Inferior parietal cortex (tissue), 1 donor: ENCODE measurements around the gene WDR62.

Source experiments
- DNase-seq: peaks from one replicate; pipeline ENCODE4 v3.0.0-alpha.2; 2016; ENCODE audit errors: extremely low spot score

Gene WDR62

GRCh38 chr19:36079389-36079945 is 24.8 kb downstream of the WDR62 start:
- no peak for DNase-seq

GRCh38 chr19:36081385-36081784 is 26.7 kb downstream of the WDR62 start:
- peak; percentile 83 for DNase-seq

- DNase-seq: no peak
Measured at GRCh38 chr19:36081894-36082293, 27.2 kb downstream of the WDR62 start.

- no peak for DNase-seq
Measured at GRCh38 chr19:36082916-36083315, 28.2 kb downstream of the WDR62 start.

DNA sequence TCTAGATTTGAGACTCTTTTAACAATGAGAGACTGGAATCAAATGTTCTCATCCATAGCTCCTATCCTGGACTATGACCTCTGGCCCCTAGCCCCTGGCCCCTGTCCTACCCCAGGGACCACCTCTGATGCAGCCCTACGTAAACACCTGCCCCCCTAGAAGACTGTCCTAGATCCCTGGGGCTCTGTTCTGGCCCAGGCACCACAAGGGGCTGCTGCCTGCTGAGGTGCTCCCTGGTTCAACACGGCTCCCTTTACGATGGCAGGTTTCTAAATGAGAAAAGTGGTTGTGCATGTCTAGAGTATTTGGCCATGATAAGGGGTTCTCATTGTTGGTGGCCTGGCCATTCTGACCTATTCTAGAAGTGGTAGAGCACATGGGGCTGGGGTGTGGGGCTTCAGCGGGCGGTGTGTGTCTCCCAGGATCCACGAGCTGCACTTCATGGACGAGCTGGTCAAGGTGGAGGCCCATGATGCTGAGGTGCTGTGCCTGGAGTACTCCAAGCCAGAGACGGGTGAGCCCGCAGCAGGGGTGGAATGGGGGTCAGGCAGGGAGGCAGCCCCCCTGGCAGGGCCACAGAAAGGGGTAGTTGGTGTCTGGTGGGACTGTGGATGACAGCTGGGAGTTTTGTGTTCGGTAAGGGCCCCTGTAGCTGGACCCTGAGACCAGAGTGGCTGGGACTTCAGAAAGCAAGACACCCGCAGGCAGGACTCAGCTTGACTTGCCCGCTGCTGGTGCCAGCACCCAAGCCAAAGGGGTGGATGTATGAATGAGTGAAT is 29.7 kb downstream of the WDR62 start:
- no peak for DNase-seq

- no peak for DNase-seq
Measured at GRCh38 chr19:36086326-36086725, 31.6 kb downstream of the WDR62 start.

DNA sequence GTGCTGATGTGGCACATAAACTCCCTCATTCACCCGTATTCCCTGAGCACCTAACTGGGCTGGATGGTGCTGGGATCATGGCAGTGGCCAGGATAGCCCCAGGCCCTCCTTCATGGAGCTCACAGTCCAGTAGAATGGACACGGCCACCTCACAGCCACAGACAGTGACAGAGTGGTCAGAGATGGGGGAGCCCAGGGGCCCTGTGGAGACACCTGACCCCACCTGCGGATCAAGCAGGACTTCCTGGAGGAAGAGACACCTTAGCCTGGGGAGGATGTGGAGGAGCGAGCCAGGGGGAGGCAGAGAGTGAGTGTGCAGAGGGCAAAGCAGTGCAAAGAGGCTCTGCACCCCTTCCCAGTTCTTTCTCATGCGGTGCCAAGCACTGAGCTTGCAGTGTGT is 35.1 kb downstream of the WDR62 start:
- DNase-seq: no peak

DNA sequence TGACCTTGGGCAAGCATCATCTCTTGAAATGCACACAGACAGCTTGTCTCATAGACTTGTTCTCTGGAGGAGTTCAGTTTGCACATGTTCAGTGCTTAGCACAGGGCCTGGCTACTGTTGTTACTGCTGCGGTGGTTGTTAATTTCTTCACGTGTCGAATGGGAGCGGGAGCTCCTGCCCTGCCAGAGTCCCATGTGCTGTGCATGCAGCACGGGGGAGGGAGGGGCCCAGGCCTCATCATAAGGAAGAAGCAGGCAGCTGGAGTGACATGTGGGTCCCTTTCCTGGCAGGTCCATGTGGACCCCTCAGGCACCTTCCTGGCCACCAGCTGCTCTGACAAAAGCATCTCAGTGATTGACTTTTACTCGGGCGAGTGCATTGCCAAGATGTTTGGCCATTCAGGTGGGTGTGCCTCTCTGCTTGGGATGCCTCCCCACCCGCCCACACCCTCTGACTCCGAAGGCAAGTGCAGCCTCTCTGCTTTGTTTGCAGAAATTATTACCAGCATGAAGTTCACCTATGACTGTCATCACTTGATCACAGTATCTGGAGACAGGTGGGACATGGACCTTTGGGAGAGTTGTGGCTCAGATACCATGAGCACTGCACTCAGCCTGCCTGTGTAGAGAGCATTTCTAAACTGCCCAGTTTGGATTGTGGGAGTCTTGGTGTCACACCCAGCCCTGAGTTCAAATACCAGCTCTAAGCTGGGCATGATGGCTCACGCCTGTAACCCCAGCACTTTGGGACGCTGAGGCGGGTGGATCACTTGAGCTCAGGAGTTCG is 36.4 kb downstream of the WDR62 start:
- DNase-seq: no peak

GRCh38 chr19:36092566-36092965 is 37.9 kb downstream of the WDR62 start:
- DNase-seq: no peak

DNA sequence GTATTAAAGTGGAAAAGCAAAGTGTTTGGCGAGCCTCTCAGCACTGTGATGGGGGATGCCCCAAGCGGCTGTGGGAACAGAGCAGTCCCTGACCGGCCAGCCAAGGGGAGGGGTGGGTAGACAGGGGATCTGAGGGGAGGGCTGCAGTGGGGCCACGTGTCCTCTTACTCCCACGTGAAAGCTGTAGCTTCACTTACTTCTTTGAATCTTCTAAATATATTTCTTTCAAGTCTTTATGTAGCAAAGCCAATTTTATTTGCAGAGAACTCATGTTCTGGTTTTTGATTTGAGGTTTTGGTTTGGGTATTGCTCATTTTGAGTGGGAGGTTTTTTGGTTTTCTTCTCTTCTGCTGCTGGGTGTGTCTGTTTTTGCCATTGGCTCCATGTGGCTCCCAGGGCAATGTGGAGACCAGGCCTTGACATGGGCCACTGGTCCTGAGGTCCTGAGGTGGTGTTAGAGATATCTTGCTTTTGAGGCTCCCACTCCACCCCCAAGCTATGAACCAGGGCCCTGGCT is 38.5 kb downstream of the WDR62 start:
- no peak for DNase-seq

DNA sequence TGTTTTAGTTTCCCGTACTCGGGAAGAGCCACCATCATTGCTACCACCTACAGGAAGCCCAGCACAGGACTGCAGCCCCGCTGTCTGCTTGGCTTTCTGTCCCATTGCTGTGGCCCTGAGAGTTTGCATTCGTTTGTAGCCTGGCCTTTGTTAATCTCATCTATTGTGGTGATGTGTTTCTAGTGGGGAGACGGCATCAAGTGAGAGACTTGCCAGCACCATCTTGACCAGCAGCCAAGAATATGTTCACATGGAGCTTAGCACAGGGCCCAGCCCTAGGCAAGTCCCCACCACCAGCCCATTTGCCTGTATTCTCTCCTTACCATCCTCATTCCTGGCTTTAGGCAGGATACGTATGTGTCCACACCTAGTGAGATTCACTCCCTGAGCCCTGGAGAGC is 39.0 kb downstream of the WDR62 start:
- DNase-seq: no peak

DNA sequence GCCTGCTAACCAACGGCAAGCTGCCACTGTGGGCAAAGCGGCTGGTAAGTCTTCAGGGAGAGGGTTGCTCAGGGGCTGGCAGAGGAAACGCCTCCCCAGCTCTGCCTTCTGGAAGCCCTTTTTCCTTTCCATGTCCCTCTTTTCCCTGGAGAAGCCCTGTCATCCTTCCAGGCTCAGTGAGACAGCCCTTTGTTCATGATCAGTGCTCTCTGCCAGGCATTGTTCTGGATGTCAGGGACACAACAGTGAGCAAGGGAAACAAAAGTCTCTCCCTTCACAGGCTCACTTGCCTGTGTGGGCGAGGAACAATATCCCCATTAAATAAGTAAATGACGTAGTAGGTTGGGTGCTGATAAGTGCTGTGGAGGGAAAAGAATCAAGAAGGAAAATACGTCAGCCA is 42.3 kb downstream of the WDR62 start:
- peak; percentile 87 for DNase-seq

- DNase-seq: no peak
Measured at GRCh38 chr19:36099166-36099785, 44.6 kb downstream of the WDR62 start.

GRCh38 chr19:36100476-36100875 is 45.8 kb downstream of the WDR62 start:
- DNase-seq: no peak

DNA sequence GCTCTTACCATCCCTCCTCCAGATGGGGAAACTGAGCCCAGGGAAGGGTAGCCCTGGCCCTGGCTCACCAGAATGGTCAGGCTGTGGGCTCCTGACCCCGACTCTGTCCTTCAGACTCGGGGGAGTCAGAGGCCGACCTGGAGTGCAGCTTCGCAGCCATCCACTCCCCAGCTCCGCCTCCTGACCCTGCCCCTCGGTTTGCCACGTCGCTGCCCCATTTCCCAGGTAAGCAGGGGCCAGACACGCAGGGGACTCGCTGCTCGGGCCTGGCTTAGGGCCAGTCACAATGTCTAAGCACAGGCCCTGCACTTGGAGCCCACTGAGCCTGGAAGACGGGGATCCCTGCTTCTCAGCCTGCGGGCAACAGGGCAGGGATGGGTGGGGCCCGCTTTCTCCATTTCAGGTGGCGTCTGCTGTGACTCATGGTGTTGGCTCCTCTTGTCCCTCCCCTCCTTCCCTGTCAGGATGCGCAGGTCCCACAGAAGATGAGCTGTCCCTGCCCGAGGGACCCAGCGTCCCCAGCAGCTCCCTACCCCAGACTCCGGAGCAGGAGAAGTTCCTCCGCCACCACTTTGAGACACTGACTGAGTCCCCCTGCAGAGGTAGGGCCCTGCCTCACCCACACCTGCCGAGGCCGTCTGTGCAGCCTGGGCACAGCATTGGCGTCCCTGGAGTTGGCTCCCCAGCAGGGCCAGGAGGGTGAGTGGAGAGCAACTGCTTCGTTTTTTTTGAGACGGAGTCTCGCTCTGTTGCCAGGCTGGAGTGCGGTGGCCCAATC is 47.0 kb downstream of the WDR62 start:
- DNase-seq: no peak

DNA sequence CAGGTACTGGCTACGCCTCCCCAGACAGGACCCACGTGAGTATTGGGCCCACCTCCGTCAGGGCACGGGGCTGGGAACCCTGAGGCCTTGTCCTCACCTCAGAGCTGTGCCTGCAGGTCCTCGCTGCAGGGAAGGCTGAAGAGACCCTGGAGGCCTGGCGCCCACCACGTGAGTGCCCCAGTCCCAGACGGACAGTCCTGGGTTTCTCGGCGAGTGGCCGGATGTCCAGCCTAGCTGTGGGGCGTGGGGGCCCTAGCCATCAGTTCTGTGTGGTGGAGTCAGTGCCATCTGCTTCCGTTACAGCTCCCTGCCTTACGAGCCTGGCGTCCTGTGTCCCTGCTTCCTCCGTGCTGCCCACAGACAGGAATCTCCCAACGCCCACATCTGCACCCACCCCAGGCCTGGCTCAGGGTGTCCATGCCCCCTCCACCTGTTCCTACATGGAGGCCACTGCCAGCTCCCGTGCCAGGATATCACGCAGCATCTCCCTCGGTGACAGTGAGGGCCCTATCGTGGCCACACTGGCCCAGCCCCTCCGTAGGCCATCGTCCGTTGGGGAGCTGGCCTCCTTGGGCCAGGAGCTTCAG is 48.4 kb downstream of the WDR62 start:
- no peak for DNase-seq

DNA sequence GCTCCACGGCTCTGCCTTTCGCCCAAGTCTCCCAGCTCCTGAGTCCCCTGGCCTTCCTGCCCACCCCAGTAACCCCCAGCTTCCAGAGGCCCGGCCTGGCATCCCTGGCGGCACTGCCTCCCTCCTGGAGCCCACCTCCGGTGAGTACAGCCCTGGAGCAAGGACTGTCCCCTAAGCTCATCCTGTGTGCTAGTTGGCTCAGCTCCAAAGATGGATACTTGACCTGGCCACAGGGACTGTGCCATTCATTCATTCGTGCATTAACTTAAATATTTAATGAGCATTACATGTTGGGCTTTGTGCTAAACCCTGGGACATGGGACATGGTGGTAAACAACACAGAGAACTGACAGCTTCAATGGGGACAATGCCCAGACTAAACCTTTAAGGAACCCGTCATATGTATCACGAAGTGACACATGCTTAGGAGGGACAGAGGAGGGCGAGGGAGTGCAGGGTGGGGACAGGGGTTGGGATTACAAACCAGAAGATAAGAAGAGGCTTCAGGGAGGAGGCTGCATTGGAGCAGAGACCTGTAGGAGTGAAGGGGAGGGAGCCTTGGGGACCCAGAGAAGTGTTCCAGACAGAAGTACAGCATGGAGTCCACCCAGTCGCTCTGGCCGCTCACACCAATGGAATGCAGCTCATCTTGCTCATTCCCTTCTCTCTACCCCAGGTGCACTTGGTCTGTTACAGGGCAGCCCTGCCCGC is 49.3 kb downstream of the WDR62 start:
- no peak for DNase-seq

GRCh38 chr19:36106441-36106840 is 51.7 kb downstream of the WDR62 start:
- DNase-seq: no peak

DNA sequence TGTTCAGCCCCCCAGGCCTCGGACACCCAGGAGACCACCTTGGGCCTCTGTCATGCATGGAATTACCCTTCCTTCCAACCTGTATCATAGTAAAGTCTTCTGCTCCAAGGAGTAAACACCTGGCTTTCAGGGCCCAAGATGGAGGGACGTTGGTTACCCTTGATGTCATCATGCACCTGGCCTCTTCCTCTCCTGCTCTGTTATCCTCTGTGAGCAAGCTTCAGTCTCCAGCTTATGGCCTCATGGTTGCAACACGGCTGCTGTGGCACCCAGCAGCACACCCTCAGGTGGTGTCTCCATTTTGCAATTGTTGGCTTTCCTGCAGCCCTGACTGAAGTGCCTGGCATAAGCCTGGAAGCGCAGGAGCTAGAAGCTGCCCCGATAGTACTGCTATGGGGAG is 52.3 kb downstream of the WDR62 start:
- no peak for DNase-seq

DNA sequence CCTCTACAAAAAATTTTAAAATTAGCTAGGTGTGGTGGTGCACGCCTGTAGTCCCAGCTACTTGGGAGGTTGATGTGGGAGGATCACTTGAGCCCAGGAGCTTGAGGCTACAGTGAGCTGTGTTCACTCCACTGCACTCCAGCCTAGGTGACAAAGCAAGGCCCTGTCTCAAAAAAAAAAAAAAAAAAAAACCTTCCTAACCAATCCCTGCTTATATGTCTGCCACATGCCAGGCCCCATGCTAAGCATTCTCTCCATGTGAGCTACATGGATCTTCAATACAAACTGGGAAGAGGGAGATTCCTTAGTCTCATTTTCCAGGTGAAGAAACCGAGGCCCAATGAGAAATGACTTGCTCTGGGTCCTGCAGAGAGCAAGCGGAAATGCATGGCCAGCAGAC is 54.0 kb downstream of the WDR62 start:
- DNase-seq: no peak
